Ishikawa (cell line): ENCODE results near the gene SYT6.

ENCODE experiments used
- CEBPB ChIP-seq: IDR thresholded peaks from 2 replicates; pipeline ENCODE4 v1.6.1; 2012
- CREB1 ChIP-seq: IDR thresholded peaks from 2 replicates; pipeline ENCODE4 v1.6.1; 2012; ENCODE audit warnings: low read depth
- EGR1 ChIP-seq: IDR thresholded peaks from 2 replicates; pipeline ENCODE4 v1.6.1; 2012
- EP300 ChIP-seq: IDR thresholded peaks from 2 replicates; pipeline ENCODE4 v1.6.1; 2012; ENCODE audit warnings: borderline replicate concordance
- FOXM1 ChIP-seq: IDR thresholded peaks from 2 replicates; pipeline ENCODE4 v1.6.1; 2012; ENCODE audit warnings: low read depth, borderline replicate concordance
- MAX ChIP-seq: IDR thresholded peaks from 2 replicates; pipeline ENCODE4 v1.6.1; 2012
- NFIC ChIP-seq: IDR thresholded peaks from 2 replicates; pipeline ENCODE4 v1.6.1; 2012
- RAD21 ChIP-seq: IDR thresholded peaks from 2 replicates; pipeline ENCODE4 v1.6.1; 2012; ENCODE audit warnings: low read depth
- REST ChIP-seq: IDR thresholded peaks from 2 replicates; pipeline ENCODE4 v1.6.1; 2012; ENCODE audit warnings: low read depth, mild to moderate bottlenecking
- TAF1 ChIP-seq: IDR thresholded peaks from 2 replicates; pipeline ENCODE4 v1.6.1; 2012; ENCODE audit warnings: low read depth, mild to moderate bottlenecking
- TCF12 ChIP-seq: IDR thresholded peaks from 2 replicates; pipeline ENCODE4 v1.6.1; 2012; ENCODE audit warnings: low read depth
- TEAD4 ChIP-seq: IDR thresholded peaks from 2 replicates; pipeline ENCODE4 v1.6.1; 2012
- YY1 ChIP-seq: IDR thresholded peaks from 2 replicates; pipeline ENCODE4 v1.6.1; 2012; ENCODE audit warnings: low read depth
- ZBTB7A ChIP-seq: IDR thresholded peaks from 2 replicates; pipeline ENCODE4 v1.6.1; 2012; ENCODE audit warnings: low read depth
- TF ChIP-seq, protein P1 (sequence below): IDR thresholded peaks from 2 replicates; pipeline ENCODE4 v1.6.1; 2012

The SYT6 gene

GRCh38 chr1:114054148-114054547, 99.5 kb downstream of the SYT6 start:
- no peak for TF ChIP-seq REST
- no peak for TF ChIP-seq YY1
- no peak for TF ChIP-seq TEAD4
- no peak for TF ChIP-seq CREB1
- no peak for TF ChIP-seq TCF12
- no peak for TF ChIP-seq CEBPB
- TF ChIP-seq MAX, result no peak
- TF ChIP-seq ZBTB7A, result no peak
- no peak for TF ChIP-seq RAD21
- no peak for TF ChIP-seq FOXM1
- TF ChIP-seq TAF1, result no peak
- no peak for TF ChIP-seq EGR1
- no peak for TF ChIP-seq EP300
- TF ChIP-seq NFIC, result no peak
- TF ChIP-seq, protein P1, sequence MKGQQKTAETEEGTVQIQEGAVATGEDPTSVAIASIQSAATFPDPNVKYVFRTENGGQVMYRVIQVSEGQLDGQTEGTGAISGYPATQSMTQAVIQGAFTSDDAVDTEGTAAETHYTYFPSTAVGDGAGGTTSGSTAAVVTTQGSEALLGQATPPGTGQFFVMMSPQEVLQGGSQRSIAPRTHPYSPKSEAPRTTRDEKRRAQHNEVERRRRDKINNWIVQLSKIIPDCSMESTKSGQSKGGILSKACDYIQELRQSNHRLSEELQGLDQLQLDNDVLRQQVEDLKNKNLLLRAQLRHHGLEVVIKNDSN, result no peak

- TF ChIP-seq EGR1 (no peak), REST (no peak), CEBPB (no peak), YY1 (no peak), MAX (no peak), NFIC (no peak), FOXM1 (no peak), CREB1 (no peak), TEAD4 (no peak), TCF12 (no peak), TAF1 (no peak), ZBTB7A (no peak), EP300 (no peak), RAD21 (no peak)
- TF ChIP-seq, protein P1, result no peak
Measured at GRCh38 chr1:114048232-114048631, 105.4 kb downstream of the SYT6 start.

GRCh38 chr1:114043548-114043947, 110.1 kb downstream of the SYT6 start:
- TF ChIP-seq TAF1, result no peak
- no peak for TF ChIP-seq CEBPB
- TF ChIP-seq TEAD4, result no peak
- no peak for TF ChIP-seq FOXM1
- no peak for TF ChIP-seq CREB1
- no peak for TF ChIP-seq TCF12

DNA sequence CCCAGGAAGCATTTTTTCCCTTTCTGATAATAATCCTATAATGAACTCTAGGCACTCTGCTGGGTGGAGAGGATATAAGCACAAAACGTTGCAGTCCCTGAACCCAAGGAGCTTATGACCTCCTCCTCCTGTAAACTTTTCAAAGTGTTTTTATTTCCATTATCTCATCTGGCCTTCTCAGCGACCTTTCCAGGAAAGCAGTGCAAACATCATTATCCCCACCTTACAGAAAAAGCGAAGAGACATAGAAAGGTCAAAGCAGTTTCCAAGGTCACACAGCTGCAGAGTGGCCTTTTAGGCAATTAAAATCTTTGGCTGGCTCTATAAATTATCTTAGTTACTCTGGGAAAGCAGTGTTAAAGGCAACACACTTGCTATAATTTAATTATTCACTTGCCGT, 110.6 kb downstream of the SYT6 start:
- TF ChIP-seq EP300 (no peak), TCF12 (no peak), TAF1 (no peak), TEAD4 (no peak), FOXM1 (no peak), YY1 (no peak), MAX (no peak), RAD21 (no peak), REST (no peak), EGR1 (no peak), CREB1 (no peak)
